Thoracic aorta (tissue), 2 donors: ENCODE measurements around the gene TMED10. TPM values are rescaled to one million over a fixed set of nuclear protein-coding genes. Genes with fewer than 3 reads are reported as not detected.
A peak's percentile ranks its signal among the peaks of the same experiment; 100 is the strongest.
"Not testable (repeated sequence)": the region's sequence is repeated elsewhere in the genome, so short reads cannot be mapped to it uniquely, and the experiment has no call there.

Source experiments
- ATAC-seq: fragments of 150-250 bp; one replicate; pipeline ENCODE4 v1.8.0; 2017; ENCODE audit warnings: low read depth; ENCODE audit not compliant: insufficient number of reproducible peaks, low FRiP score
- DNase-seq: peaks from one replicate; pipeline ENCODE4 v3.0.0-alpha.2; 2020; ENCODE audit warnings: low spot score
- H3K27ac ChIP-seq, 2 donors: fragments of 200-600 bp; sonication (generic); 1 replicate in 1 of 2; 2 replicates in 1 of 2; pipeline ENCODE4 v1.5.1; 2016; ENCODE audit warnings: mild to moderate bottlenecking in 2 of 2, moderate library complexity in 2 of 2
- H3K27me3 ChIP-seq: fragments of 200-600 bp; sonication (generic); replicated peaks from 2 replicates; pipeline ENCODE4 v1.6.0; 2016; ENCODE audit warnings: mild to moderate bottlenecking; ENCODE audit not compliant: insufficient read depth
- H3K36me3 ChIP-seq: fragments of 200-600 bp; sonication (generic); one replicate; pipeline ENCODE4 v1.5.1; 2016
- H3K4me1 ChIP-seq, 2 donors: fragments of 200-600 bp; sonication (generic); 1 replicate in 1 of 2; 2 replicates in 1 of 2; pipeline versions ENCODE4 v1.5.1 to v1.6.0; 2016; ENCODE audit warnings: low read depth in 2 of 2, mild to moderate bottlenecking in 1 of 2; ENCODE audit not compliant: control insufficient read depth in 1 of 2
- H3K4me3 ChIP-seq: fragments of 200-600 bp; sonication (generic); 2 replicates; pipeline ENCODE4 v1.5.1; 2016; ENCODE audit warnings: mild to moderate bottlenecking
- H3K9me3 ChIP-seq: fragments of 200-600 bp; sonication (generic); 2 replicates; pipeline ENCODE4 v1.5.1; 2016
- CTCF ChIP-seq: fragments of 200-600 bp; sonication (generic); IDR thresholded peaks from one replicate; pipeline ENCODE4 v1.5.1; 2019; ENCODE audit warnings: antibody characterized with exemption
- total RNA-seq, 2 donors: library from RNA; depleted of rRNA; stranded (reverse); fragments of >200 nt; gene quantifications; one replicate each; pipeline versions ENCODE4 v1.1.0 to v1.2.3, GENCODE V29; 2016

The TMED10 gene
- total RNA-seq, 2 donors from 2014 or later: 258 to 342 TPM

DNA sequence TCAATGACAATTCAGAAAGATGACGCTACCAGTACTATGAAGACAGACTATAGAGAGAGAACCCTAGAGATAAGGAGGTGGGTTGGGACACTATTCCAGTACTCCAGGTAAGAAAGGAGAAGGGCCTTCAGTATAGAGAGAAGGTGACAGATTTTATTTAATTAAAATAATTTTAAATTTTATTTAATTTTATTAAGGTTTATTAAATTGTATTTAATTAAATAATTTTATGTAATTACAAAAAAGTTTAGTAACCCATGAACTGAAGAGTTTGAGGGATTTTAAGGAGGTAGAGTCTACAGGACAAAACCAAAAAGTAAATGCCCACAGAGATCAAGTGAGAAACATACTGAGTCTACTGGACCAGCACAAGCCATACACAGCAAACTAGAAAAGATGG is 20.3 kb downstream of the TMED10 start:
- no peak for TF ChIP-seq CTCF
- DNase-seq: no peak
- H3K4me3 ChIP-seq: no peak overlapping the region
- H3K36me3 ChIP-seq: peaks cover 6% of the 10 kb centered on the region
- peaks cover 20 to 27% of the 10 kb centered on the region in 2 donors for H3K4me1 ChIP-seq
- no peaks in the 10 kb centered on the region for H3K9me3 ChIP-seq
- no peak overlapping the region for H3K27ac ChIP-seq
- ATAC-seq: no peak
- no peaks in the 10 kb centered on the region for H3K27me3 ChIP-seq

GRCh38 chr14:75155169-75155568 is 21.2 kb downstream of the TMED10 start:
- Histone ChIP-seq H3K27me3 (no peaks in the 10 kb centered on the region), H3K36me3 (peaks cover 11% of the 10 kb centered on the region), H3K9me3 (no peaks in the 10 kb centered on the region), H3K4me1 (peaks cover 15 to 20% of the 10 kb centered on the region in 2 donors), H3K4me3 (no peak overlapping the region), H3K27ac (no peak overlapping the region)
- ATAC-seq: no peak
- DNase-seq: no peak
- no peak for TF ChIP-seq CTCF

GRCh38 chr14:75153295-75153694 is 23.1 kb downstream of the TMED10 start:
- no peaks in the 10 kb centered on the region for H3K27me3 ChIP-seq
- no peak overlapping the region for H3K4me3 ChIP-seq
- peaks cover 11% of the 10 kb centered on the region for H3K36me3 ChIP-seq
- DNase-seq (no peak), ATAC-seq (no peak)
- H3K9me3 ChIP-seq: no peaks in the 10 kb centered on the region
- H3K27ac ChIP-seq: no peak overlapping the region
- TF ChIP-seq CTCF: no peak
- peaks cover 7 to 16% of the 10 kb centered on the region in 2 donors for H3K4me1 ChIP-seq

DNA sequence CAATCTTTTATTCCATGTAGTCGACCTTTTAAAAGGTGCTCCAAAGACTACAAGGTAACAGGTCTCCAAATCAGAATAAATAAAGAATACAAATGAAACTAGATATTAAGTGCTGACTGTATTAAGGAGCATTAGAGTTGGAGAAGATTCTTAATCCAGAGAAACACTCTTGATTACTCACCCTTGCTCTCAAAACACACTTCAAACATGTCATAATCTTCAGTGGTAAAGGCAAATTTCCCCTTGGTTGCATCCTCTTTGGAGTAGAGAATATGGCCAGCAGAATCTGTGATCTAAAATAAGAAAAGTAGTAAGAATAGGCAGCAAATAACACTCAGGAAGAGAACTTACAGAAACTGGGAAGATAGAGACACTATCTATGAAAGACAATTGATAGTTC is 24.6 kb downstream of the TMED10 start:
- Histone ChIP-seq H3K9me3 (no peaks in the 10 kb centered on the region), H3K36me3 (peaks cover 11% of the 10 kb centered on the region), H3K27ac (no peak overlapping the region), H3K4me3 (no peak overlapping the region), H3K27me3 (no peaks in the 10 kb centered on the region), H3K4me1 (peaks cover 8 to 25% of the 10 kb centered on the region in 2 donors)
- no peak for ATAC-seq
- TF ChIP-seq CTCF: no peak
- no peak for DNase-seq

- H3K9me3 ChIP-seq, H3K4me3 ChIP-seq, ATAC-seq, DNase-seq, H3K27me3 ChIP-seq: not testable (repeated sequence)
- peaks cover 10 to 30% of the 10 kb centered on the region in 2 donors for H3K4me1 ChIP-seq
- peak overlapping the region in 1 of 2 donors; percentile 36 for H3K27ac ChIP-seq
- H3K36me3 ChIP-seq: peaks cover 11% of the 10 kb centered on the region
Measured at GRCh38 chr14:75150637-75151036, 25.8 kb downstream of the TMED10 start.

DNA sequence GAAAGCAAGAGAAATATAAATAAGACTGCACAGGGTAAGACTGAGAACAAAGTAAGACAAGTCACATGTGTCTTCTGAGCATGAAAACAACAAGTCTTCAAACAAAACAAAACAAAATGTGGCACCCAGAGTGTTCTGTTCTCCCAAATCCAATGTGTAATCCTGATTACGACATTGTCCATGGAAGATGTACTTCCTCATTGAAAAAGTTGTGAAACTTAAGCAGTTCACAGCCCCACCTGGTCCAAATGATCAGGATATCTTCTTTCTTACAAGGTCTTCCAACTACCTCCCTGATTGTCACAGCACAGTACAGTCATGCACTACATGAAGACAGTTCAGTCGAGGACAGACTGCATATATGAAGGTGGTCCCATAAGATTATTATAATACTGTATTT is 26.3 kb downstream of the TMED10 start:
- peaks cover 11% of the 10 kb centered on the region for H3K36me3 ChIP-seq
- H3K4me1 ChIP-seq: peaks cover 10 to 34% of the 10 kb centered on the region in 2 donors
- H3K4me3 ChIP-seq: no peak overlapping the region
- no peaks in the 10 kb centered on the region for H3K27me3 ChIP-seq
- H3K9me3 ChIP-seq: no peaks in the 10 kb centered on the region
- ATAC-seq: no peak
- no peak for DNase-seq
- peak overlapping the region in 1 of 2 donors; percentile 36 for H3K27ac ChIP-seq
- no peak for TF ChIP-seq CTCF
